Measurements from ENCODE around the gene URGCP.
"Not testable (repeated sequence)": the region's sequence is repeated elsewhere in the genome, so short reads cannot be mapped to it uniquely, and the experiment has no call there.

The URGCP gene

DNA sequence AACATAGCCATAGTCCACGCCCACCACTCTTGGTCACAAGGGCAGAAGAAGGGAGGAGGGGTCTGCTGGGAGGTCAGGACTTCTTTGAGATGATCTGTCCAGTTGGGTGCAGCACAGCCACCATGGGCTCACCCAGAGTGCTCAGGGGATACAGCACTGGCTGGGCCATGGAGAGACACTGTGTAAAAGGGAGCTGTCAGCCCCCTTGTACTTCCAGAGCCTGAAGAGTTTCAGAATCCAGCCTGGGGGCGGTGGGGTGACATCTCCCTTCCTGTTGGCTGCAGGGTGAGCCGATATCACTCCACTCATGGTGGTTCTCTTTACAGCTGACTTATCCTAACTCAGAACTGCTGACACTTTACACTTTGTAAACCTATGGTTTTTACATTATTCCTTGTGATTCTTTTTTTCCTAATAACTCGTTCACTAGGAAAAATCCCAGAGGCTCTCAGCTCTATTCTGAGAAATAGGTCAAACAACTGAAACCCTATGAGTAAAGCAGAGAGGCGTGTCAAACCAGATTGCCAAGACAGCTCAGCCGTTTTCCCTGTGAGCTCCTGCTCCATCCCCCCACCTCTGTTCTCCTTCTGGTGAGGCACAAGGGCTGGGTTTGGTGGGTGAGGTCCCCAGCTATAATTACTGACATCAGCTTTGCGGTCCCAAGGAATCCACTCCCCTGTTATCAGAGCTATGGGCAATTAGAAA, 33.8 kb downstream of the URGCP start:
- DNase-seq (ENCODE audit: low spot score) = no peak

GRCh38 chr7:43871064-43871463, 35.3 kb downstream of the URGCP start:
- DNase-seq (ENCODE audit: low spot score) = no peak

DNA sequence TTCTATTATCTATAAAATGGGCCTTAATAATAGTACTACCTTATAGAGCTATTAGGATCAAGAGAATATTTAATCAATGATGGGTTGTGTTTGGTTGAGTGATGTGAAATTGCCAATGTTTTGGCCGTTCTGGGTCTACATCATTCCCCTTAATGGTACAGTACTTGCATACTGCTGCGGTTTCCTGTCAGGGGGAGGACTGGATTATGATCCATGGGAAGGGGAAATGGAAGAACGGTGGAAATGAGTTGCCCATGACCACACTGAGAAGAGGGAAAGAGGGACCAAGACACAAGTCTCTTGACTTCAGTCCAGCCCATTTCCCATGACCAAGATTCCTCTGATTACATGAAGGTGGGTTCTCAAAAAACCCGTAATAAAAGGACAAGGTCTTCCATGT, 36.1 kb downstream of the URGCP start:
- no peak for DNase-seq (ENCODE audit: low spot score)

GRCh38 chr7:43869867-43870240, 36.5 kb downstream of the URGCP start:
- no peak for DNase-seq (ENCODE audit: low spot score)

GRCh38 chr7:43869006-43869866, 37.2 kb downstream of the URGCP start, which contains the start of gene MRPS24:
MRPS24 (minus strand) TSS chr7:43869517; CDS start chr7:43869495, 22 bp downstream.
- peak; percentile 90 for DNase-seq (ENCODE audit: low spot score)

DNA sequence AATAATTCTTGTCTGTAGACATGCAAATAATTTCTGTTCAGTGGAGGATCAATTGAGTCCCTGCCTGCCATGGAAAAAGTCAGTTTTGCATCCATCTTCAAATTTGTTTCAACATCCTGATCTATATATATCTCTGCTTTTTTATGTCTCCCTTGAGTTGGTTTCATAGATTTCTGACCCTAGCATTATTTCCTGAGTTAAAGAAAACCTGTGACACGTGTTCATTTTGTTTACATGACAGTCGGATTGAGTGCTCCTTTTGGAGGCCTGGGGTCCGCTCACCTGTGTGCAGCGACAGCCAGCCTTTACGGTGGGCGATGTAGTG, 37.8 kb downstream of the URGCP start:
- no peak for DNase-seq (ENCODE audit: low spot score)

- no peak for DNase-seq (ENCODE audit: low spot score)
These were observed 38.2 kb downstream of the URGCP start for GRCh38 chr7:43868181-43868580.

- no peak for DNase-seq (ENCODE audit: low spot score)
These were observed 41.1 kb downstream of the URGCP start for GRCh38 chr7:43865277-43865676.

DNA sequence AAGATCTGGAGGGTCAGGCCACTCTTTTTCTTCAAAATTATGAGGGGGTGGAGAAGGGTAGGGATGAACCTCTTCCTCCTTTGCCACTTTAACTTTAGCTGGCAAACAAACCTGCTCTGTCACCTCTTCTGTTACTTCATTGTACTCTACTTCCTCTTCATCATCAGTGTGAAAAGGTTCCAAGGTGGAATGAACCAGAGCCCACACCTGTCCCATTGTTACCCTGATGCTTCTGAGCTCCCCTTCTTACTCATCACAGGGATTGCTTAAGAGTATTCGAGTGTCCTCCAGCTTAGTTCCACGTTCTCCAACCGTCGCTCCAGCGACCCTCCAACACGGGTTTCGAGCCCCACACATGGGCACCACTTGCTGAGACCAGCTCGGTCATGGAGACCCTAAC, 42.3 kb downstream of the URGCP start:
- no peak for DNase-seq (ENCODE audit: low spot score)

DNA sequence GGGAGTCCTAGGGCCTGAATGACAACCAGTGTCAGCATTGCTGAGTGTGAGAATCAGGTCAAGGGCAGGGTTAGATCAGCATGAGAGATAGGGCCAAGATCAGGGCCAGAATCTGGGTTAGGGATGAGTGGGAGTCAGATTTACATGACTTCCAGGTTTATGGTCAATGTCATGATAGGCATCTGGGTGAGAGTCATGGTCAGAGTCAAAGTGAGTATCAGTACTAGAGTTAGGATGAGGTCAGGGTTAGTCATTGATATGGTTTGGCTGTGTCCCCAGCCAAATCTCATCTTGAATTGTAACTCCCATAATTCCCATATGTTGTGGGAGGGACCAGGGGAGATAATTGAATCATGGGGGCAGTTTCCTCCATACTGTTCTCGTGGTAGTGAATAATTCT, 49.4 kb downstream of the URGCP start:
- no peak for DNase-seq (ENCODE audit: low spot score)

GRCh38 chr7:43856316-43856715, 50.1 kb downstream of the URGCP start:
- no peak for DNase-seq (ENCODE audit: low spot score)

DNA sequence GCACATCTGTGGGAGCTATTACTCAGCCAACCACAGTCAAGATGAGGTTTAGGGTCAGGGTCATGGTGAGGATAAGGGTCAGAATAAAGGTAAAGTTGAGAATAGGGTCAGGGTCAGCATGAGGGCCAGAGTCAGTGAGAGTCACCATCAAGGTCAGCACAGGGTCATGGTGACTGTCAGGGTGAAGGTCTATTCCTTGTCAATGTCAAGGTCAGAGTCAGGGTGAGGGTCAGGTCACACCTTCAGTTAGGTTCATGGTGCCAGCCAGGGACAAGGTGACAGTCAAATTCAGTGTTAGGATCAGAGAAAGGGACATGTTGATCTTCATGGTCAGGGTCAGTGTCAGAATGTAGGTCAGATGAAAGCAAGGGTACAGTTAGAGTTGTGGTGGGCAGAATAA, 51.2 kb downstream of the URGCP start:
- DNase-seq (ENCODE audit: low spot score) = no peak

DNA sequence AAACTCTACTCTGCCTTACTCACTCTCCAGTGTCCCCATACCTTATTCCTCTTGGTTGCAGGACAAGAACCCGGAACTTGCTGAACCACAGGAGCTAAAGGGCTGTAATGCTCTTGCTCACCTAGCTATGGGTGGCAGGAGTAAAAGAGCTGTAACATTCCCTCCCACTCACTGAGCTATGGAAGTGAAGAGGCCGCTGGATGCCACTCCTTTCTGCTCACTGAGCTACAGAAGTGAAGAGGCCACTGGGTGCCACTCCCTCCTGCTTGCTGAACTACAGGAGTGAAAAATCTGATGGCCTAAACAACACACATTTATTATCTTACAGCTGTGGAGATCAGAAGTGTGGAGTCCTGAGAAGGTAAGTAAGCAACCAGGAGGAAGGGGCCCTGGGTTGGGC, 54.6 kb downstream of the URGCP start:
- DNase-seq (ENCODE audit: low spot score) = no peak

DNA sequence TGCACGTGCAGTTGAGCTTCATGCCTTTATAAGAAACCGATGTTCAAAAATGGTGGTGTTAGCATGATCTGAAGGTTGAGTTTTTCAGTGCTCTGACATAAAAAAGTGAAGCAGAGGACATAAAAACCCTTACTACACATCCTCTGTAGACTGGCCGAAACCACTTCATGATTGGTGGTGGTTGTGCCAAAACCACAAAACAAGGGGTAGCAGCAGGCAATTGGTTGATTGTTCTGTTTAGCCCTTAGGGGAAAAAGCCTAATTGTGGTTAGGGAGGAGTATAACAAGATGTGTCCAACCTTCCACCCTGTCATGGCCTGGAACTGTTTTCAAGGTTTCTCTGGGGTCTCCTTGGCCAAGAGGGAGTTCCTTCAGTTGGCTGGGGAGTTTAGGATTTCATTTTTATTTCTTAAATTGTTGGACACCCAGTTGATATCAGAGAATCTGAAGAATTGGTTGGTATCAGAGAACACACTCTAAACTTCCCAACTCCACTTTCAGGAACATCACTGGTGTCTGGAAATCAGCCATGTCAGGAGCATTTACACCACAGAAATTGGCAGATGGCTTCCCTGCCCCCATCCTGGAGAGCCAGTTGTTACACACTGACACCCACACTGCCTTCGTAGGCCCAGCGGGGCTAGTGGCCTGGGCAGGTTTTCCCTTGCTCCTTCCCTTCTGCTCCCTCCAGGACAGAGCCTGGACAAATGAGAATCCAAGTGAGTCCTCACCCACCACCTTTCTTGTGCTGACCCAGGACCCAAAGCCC, 55.9 kb downstream of the URGCP start:
- no peak for DNase-seq (ENCODE audit: low spot score)

GRCh38 chr7:43849047-43849446, 57.3 kb downstream of the URGCP start:
- DNase-seq (ENCODE audit: low spot score) = no peak

DNA sequence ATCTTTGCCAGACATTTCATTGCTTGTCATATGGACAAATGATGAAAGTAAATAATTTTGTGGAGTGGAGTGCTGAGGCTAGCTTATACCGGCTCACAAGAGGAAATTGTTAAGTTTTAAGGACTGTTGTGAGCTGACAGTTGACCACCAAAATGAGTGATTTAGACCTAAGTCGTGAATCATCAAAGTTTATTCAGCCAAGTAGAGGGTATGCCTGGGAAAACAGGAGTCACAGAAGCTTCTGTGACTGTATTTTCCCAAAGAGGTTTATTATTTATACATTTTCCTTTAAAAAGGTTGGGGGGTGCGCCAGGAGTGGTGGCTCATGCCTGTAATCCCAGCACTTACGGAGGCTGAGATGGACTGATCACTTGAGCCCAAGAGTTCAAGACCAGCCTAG, 58.9 kb downstream of the URGCP start:
- no peak for DNase-seq (ENCODE audit: low spot score)

DNA sequence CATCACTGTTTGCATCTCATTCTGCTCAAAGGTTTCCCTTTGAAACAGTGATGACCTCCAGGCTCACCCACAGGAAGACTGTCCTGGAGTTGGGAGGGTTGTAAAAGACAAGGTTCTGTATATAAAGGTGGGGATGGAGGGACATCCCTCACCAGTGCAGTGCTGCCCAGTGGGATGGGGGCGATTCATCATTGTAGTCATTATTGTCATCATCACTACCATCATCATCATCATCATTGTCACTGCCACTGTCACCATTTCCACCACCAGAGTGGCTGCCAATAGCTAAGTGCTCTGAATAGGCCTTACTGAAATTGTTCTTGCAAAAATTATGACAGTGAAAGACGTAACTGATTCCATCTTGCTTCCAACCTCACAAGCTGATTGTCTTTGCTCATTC, 61.7 kb downstream of the URGCP start:
- DNase-seq (ENCODE audit: low spot score) = no peak

DNA sequence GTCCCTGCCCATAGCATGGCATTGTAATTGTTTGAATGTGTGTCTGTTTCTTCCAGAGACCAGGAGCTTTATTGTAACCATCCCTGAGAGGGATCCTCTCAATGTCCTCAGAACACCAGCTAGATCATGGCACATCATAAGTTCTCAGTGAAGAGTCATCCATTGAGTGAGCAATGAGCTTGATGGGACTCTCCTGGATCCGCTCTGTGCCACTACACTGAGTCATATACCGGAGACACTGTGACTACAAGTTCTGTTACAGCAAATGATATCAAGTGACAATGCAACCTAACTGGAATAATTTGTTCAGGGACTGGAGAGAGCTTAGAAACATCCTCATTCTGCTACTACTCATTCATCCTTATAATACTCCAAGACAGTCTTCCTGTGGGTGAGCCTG, 62.1 kb downstream of the URGCP start:
- no peak for DNase-seq (ENCODE audit: low spot score)

- no peak for DNase-seq (ENCODE audit: low spot score)
These were observed 63.1 kb downstream of the URGCP start for GRCh38 chr7:43843296-43843695.

DNA sequence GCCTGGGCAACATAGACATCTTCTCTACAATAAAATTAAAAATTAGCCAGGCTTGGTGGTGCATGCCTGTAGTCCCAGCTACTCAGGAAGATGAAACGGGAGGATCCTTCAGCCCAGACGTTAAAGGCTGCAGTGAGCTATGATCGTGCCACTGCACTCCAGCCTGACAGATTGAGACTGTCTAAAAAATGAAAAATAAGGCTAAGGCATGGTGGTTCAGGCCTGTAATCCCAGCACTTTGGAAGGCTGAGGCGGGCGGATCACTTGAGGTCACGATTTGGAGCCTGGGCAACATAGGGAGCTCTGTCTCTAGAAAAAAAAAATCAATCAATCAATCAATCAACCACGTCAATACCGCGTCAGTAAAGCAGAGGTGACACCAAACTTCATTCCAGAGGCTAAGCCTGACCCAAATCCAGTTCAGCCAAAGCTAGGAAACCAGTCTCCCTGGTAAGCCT, 68.2 kb downstream of the URGCP start:
- no peak for DNase-seq (ENCODE audit: low spot score)

DNA sequence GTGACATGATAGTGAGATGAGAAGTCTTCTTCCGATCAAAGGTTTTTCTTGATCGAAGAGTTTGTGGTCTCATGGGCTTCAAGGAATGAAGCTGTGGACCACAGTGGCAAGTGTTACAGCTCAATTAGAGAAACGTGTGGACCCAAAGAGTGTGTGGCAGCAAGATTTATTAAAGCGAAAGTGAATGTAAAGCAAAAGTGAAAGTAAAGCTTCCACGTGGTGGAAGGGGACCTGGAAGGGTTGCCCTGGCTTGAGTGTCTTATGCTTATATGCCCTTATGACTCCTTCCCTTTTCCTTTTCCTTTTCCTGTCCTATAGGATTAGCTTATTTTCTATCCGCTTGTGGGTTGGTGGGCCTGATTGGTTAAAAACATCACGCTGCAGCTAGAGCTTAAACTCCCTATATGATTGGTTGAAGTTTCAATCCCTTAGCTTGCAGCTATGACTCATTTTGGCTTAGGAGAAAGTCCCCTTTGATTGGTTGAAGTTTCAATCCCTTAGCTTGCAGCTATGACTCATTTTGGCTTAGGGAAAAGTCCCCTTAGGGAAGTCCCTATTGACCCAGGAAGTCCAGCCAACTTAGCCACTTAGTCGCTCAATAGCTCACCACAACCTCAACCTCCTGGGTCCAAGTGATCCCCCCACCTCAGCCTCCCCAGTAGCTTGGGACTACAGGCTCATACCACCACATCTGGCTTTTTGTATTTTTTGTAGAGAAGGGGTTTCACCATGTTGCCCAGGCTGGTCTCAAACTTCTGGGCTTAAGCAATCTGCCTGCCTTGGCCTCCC, 71.7 kb downstream of the URGCP start:
- peak; percentile 63 for DNase-seq (ENCODE audit: low spot score)

- not testable (repeated sequence) for DNase-seq (ENCODE audit: low spot score)
These were observed 75.5 kb downstream of the URGCP start for GRCh38 chr7:43830917-43831316.
